Ascending aorta (tissue), 2 donors: Measurements from ENCODE around the gene MDM2. TPM values are rescaled to one million over a fixed set of nuclear protein-coding genes. Genes with fewer than 3 reads are reported as not detected.

Experiments used
- DNase-seq, 2 donors: peaks; one replicate each; pipeline ENCODE4 v3.0.0-alpha.2; 2019; ENCODE audit warnings: low spot score in 2 of 2
- H3K27ac ChIP-seq, 2 donors: fragments of 200-600 bp; sonication (generic); one replicate each; pipeline ENCODE4 v1.5.1; 2016 to 2017; ENCODE audit warnings: mild to moderate bottlenecking in 1 of 2
- H3K27me3 ChIP-seq: fragments of 200-600 bp; sonication (generic); one replicate; pipeline ENCODE4 v1.5.1; 2017
- H3K36me3 ChIP-seq, 2 donors: fragments of 200-600 bp; sonication (generic); one replicate each; pipeline ENCODE4 v1.5.1; 2016
- H3K4me1 ChIP-seq, 2 donors: fragments of 200-600 bp; sonication (generic); one replicate each; pipeline ENCODE4 v1.5.1; 2016 to 2017; ENCODE audit warnings: mild to moderate bottlenecking in 1 of 2
- H3K4me3 ChIP-seq, 2 donors: fragments of 200-600 bp; sonication (generic); one replicate each; pipeline ENCODE4 v1.5.1; 2016 to 2017; ENCODE audit warnings: mild to moderate bottlenecking in 1 of 2
- H3K9me3 ChIP-seq, 2 donors: fragments of 200-600 bp; sonication (generic); one replicate each; pipeline ENCODE4 v1.5.1; 2016
- CTCF ChIP-seq, 3 experiments: fragments of 200-600 bp in 2 of 3; fragments of 450-650 bp in 1 of 3; sonication (generic) in 2 of 3; IDR thresholded peaks; one replicate each; pipeline ENCODE4 v1.5.1; 2016 to 2019; ENCODE audit warnings: antibody characterized with exemption in 3 of 3, mild to moderate bottlenecking in 1 of 3, moderate library complexity in 1 of 3
- intact Hi-C: fragments of 100-400 bp; cut with DNase I; formaldehyde crosslinking; loops from one replicate; pipeline ENCODE4 v1.15.1; 2023
- total RNA-seq: library from RNA; depleted of rRNA; stranded (reverse); fragments of >200 nt; gene quantifications from one replicate; pipeline ENCODE4 v1.1.0, GENCODE V29; 2016

Gene MDM2
- total RNA-seq, 1 donor from 2014 or later, result 24.2 TPM

GRCh38 chr12:68873316-68873715, 65.3 kb downstream of the MDM2 start:
- TF ChIP-seq CTCF (IDR thresholded peaks at IDR 0.05), result no peak
- Histone ChIP-seq H3K9me3 (no peaks in the 10 kb centered on the region), H3K27me3 (no peaks in the 10 kb centered on the region), H3K4me3 (no peak overlapping the region), H3K4me1 (no peaks in the 10 kb centered on the region), H3K36me3 (no peaks in the 10 kb centered on the region), H3K27ac (no peak overlapping the region)
- intact Hi-C loops, result loop anchor here (5.0 kb wide), 1 partner anchor 194 kb away; no protein-coding TSS in a partner anchor
- DNase-seq, result no peak

- Histone ChIP-seq H3K27me3 (no peaks in the 10 kb centered on the region), H3K9me3 (no peaks in the 10 kb centered on the region), H3K4me1 (no peaks in the 10 kb centered on the region), H3K27ac (no peak overlapping the region), H3K36me3 (no peaks in the 10 kb centered on the region), H3K4me3 (no peak overlapping the region)
- intact Hi-C loops, result no loop called here
- DNase-seq, result no peak
- TF ChIP-seq CTCF (IDR thresholded peaks at IDR 0.05), result no peak
Measured at GRCh38 chr12:68876461-68876860, 68.5 kb downstream of the MDM2 start.

GRCh38 chr12:68877583-68877982, 69.6 kb downstream of the MDM2 start:
- no peak for TF ChIP-seq CTCF (IDR thresholded peaks at IDR 0.05)
- H3K27me3 ChIP-seq, result no peaks in the 10 kb centered on the region

GRCh38 chr12:68878283-68878682, 70.3 kb downstream of the MDM2 start:
- intact Hi-C loops, result no loop called here
- Histone ChIP-seq H3K27me3 (no peaks in the 10 kb centered on the region), H3K9me3 (no peaks in the 10 kb centered on the region), H3K4me1 (no peaks in the 10 kb centered on the region), H3K36me3 (no peaks in the 10 kb centered on the region), H3K4me3 (no peak overlapping the region), H3K27ac (no peak overlapping the region)
- DNase-seq, result no peak
- TF ChIP-seq CTCF (IDR thresholded peaks at IDR 0.05), result no peak

More at GRCh38 chr12:68877583-68877982, 69.6 kb downstream of the MDM2 start:
- H3K9me3 ChIP-seq, result no peaks in the 10 kb centered on the region
- H3K27ac ChIP-seq, result no peak overlapping the region
- H3K4me3 ChIP-seq, result no peak overlapping the region
- DNase-seq, result no peak
- intact Hi-C loops, result no loop called here
- no peaks in the 10 kb centered on the region for H3K36me3 ChIP-seq
- H3K4me1 ChIP-seq, result no peaks in the 10 kb centered on the region

GRCh38 chr12:68878846-68879245, 70.9 kb downstream of the MDM2 start:
- Histone ChIP-seq H3K36me3 (no peaks in the 10 kb centered on the region), H3K4me1 (no peaks in the 10 kb centered on the region), H3K4me3 (no peak overlapping the region), H3K27me3 (no peaks in the 10 kb centered on the region), H3K27ac (no peak overlapping the region), H3K9me3 (no peaks in the 10 kb centered on the region)
- no peak for TF ChIP-seq CTCF (IDR thresholded peaks at IDR 0.05)
- intact Hi-C loops, result no loop called here
- DNase-seq, result no peak
